KG1 (cell line): Measurements from ENCODE around the gene DOCK9.
A peak's percentile ranks its signal among the peaks of the same experiment; 100 is the strongest.

Experiments
- DNase-seq: peaks from one replicate; lab custom pipeline; 2025; lab: John Stamatoyannopoulos, UW

DOCK9 gene

GRCh38 chr13:98851276-98851675 is 126.6 kb downstream of the DOCK9 start:
- DNase-seq = no peak

GRCh38 chr13:98848746-98849145 is 129.1 kb downstream of the DOCK9 start:
- DNase-seq = no peak

GRCh38 chr13:98847780-98848179 is 130.1 kb downstream of the DOCK9 start:
- DNase-seq = no peak

- no peak for DNase-seq
These were observed 130.9 kb downstream of the DOCK9 start for GRCh38 chr13:98846986-98847385.

GRCh38 chr13:98846521-98846920 is 131.3 kb downstream of the DOCK9 start:
- no peak for DNase-seq

- DNase-seq = no peak
These were observed 132.1 kb downstream of the DOCK9 start for GRCh38 chr13:98845742-98846141.

- DNase-seq = no peak
These were observed 133.8 kb downstream of the DOCK9 start for GRCh38 chr13:98844021-98844420.

- DNase-seq = no peak
These were observed 134.4 kb downstream of the DOCK9 start for GRCh38 chr13:98843482-98843877.

GRCh38 chr13:98842858-98843481 is 134.9 kb downstream of the DOCK9 start:
- DNase-seq = peak; percentile 43

- no peak for DNase-seq
These were observed 135.8 kb downstream of the DOCK9 start for GRCh38 chr13:98842070-98842469.

- DNase-seq = no peak
These were observed 137.8 kb downstream of the DOCK9 start for GRCh38 chr13:98839856-98840769.

GRCh38 chr13:98838776-98839175 is 139.1 kb downstream of the DOCK9 start:
- no peak for DNase-seq

GRCh38 chr13:98837896-98838295 is 140.0 kb downstream of the DOCK9 start:
- no peak for DNase-seq

GRCh38 chr13:98835156-98835555 is 142.7 kb downstream of the DOCK9 start:
- no peak for DNase-seq

GRCh38 chr13:98834254-98834960 is 143.5 kb downstream of the DOCK9 start:
- no peak for DNase-seq

GRCh38 chr13:98831236-98831635 is 146.6 kb downstream of the DOCK9 start:
- DNase-seq = no peak

- DNase-seq = no peak
These were observed 148.3 kb downstream of the DOCK9 start for GRCh38 chr13:98829541-98829940.

GRCh38 chr13:98828614-98829013 is 149.2 kb downstream of the DOCK9 start:
- DNase-seq = no peak

- no peak for DNase-seq
These were observed 150.4 kb downstream of the DOCK9 start for GRCh38 chr13:98827449-98827848.

- no peak for DNase-seq
These were observed 151.7 kb downstream of the DOCK9 start for GRCh38 chr13:98826146-98826545.

GRCh38 chr13:98825659-98826058 is 152.2 kb downstream of the DOCK9 start:
- DNase-seq = no peak

GRCh38 chr13:98824376-98825160 is 153.3 kb downstream of the DOCK9 start:
- DNase-seq = no peak
